CD4-positive, alpha-beta T cell treated with Interleukin-17A for 1 hour (primary cell): ENCODE results near the gene CADPS2.

Experiments used
- DNase-seq: peaks from one replicate; pipeline ENCODE4 v3.0.0-alpha.2; 2020

Gene CADPS2

DNA sequence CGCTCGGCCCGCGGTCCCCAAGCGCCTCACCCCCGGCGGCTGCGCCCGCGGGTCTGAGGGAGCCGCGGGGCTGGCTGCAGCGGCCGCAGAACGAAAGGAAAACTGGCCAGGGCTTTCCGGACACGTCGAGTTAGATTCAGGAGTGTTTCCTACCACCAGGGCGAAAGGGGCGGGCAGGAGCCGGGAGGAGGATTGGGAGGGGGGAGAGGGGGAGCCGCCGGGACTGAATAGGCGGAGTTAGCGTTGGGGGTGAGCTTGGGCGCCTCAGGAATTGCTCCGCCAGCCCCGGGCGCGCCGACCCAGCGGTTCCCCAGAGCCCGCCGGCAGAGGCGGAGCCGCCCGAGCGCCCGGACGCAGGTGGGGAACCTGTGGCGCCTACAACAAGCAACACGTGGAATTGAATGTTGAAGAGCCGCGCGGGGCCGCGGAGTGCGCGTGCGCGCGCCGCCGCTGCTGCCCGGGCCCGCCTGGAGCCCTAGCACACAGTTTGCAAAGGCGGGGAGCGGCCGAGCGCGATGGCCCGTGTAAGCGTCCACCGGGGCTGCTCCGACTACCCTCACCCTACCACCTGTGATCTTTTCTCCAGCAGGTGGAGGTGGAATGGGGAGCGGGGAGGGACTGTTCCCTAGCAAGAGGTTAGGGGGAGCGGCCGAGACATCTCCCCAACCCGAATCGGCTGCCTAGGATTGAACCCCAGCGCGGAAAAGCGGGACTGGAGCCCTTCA, at the start of gene CADPS2:
Gene CADPS2 (minus strand): TSS at position 104 of the 725 bp plus-strand sequence. CDS start 123 bp downstream, outside the sequence.
- no peak for DNase-seq

DNA sequence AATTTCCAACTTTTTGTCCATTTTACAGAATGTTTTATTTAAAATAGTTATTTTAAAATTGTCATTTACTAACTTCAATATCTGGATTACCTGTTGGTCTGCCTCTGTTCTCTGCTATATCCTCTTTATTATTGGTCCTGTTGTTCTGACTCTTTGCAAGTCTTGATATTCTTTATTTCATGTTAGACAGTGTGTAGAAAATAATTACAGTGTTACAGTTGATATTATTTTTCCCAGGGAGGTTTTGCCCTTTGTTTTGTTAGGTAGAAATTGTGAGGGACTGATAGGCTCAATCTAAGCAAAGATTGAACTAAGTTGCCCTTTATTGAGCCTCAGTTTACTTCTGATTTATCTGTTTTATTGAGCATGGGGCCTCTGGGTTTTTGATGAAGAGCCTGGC, 49.4 kb upstream of the CADPS2 start:
- no peak for DNase-seq

DNA sequence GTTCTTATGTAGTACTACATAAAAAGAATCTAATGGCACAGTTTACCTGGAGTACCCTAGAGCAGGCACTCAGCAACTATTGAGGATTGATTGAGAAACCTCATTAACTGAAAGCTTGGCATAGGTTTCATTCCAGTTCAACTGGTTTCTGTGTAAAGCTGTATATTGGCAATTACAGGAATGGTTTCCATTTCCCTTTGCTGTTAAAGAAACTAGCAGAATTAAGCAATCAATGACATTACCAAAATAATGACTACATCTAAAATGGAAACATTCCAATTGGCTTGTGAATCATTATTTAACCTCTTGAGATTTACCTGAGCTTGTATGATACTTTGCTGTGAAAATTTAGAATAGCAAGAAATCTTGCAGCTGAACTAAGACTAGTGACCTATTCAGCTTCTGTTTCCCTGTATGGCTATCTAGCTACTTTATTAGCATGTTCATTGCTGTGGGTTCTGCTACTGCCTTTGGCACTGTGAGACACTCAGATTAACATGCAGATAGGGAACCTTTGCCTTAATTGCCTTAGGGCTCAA, 33.5 kb upstream of the CADPS2 start:
- no peak for DNase-seq

DNA sequence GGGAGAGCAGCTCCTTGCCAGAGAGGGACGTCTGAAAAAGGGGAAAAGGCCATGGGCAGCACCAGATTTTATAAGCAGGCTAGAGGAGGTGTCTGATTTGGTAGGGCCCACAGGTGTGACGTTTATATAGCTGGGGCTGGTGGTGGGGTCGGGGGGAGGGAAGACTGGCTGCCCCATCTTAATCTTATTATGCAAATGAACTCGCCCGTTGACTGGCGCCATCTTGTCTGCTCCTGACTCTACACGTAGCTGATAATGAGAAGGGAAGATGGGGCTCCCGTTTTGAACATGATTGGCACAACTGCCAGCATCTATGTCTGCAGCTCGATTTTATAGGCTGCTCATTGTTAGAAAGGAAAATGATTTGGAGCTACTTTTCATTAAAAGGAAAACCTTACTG, 28.6 kb upstream of the CADPS2 start:
- DNase-seq = no peak

DNA sequence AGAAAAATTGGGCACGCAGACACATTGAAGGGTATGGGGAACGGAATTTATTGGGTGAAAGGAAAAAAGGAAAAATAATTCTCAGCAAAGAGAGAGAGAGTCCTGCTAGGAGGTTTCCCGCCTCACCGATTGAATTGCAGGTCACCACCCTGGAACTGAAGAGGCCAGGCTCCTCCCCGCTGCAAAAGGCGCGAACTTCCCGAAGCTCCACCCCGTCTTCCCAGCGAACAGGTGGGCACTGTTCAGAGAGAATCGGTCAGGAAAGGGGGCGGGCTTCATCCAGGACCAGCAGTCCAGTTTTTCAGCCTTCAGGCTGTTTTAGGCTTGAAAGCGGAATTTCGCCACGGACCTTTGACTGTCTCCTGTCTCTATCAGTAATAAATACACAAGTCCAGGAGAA, 27.3 kb upstream of the CADPS2 start:
- no peak for DNase-seq

DNA sequence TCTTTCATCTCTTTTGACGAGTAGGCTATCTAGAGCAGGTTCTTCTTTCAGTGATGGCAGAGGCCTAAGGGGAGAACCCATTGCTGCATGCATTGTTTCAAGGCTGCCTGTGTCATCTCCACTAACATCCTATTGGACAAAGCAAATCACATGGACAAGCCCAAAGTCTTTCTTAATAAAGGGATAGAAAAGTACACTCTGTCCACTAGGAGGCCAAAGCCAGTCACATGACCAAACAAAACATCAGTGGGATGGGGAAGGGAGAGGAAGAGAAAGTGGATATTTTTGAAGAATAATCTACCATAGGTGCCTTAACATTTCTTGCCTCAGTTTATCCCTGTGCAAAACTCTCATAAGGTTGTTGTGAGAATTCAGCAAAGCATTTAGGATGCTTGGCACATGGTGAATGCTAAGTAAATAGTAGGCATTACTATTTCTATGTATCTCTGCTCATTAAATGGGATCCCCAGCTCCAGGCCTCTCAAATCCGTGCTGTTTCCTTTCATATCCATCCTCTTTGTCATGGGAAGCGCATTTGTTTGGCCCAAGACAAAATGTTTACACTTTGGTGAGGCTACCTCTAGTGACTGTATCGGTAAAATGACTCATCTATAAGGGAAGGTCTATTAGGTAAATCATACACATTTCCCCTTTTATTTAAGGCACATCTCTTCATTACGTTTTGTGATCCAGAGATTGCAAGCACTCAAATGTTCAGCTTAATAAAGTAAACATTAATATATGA, 16.7 kb upstream of the CADPS2 start:
- no peak for DNase-seq

DNA sequence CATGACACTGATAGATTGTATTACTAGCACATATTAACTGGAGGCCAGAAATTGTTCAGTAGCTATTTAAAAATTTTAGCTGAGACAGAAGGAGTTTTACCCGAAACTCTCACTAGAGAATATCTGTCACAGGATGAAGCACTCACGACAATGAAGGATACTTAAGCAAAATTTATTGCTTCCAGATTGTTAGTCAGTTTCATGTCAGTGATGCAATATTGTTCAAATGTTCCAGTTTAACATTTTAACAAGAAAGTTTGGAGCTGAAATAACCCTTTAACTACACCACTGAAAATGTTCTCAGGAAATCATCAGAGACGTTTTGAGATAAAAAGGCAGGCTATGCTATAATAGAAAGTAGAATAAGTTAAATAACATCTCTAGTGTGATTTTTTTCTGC, 15.0 kb upstream of the CADPS2 start:
- no peak for DNase-seq

DNA sequence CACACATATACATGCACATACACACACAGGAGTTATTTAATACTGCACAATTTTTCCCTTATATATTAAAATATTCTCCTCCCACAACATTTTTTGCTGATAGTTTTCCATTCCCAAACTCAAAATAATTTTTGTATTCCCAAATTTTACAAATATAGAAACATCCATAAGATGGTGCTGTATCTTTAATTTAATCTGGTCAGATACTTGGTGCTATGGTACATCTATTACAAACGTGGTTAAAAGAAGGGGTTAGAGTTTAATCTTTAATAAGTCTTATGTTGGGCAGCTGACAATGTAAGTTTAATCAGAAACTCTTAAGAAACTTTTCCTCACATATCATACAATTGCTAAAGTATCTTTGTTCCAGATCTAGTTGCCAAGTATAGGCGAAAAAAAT, 10.2 kb upstream of the CADPS2 start:
- DNase-seq = no peak

DNA sequence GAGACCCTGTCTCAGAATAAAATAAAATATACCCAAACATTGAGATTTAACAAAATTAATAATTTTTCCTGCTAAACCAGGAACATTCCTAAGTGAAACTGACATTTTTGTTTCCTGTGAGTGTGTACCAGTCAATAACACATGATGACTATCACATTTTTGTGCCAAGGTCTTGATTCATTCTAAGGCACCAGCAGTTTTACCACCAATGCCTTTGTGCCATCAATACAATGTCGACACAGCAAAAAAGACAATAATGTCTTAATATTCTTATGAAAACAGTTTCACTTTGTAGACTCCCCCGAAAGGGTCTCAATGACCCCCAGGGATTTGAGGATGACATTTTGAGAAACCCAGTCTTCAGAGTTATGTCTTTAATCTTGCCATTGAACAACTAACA, 7.2 kb upstream of the CADPS2 start:
- DNase-seq = no peak

- no peak for DNase-seq
Measured at GRCh38 chr7:122889116-122889515, 2.9 kb upstream of the CADPS2 start.

GRCh38 chr7:122887848-122888247, 1.6 kb upstream of the CADPS2 start:
- DNase-seq = no peak

GRCh38 chr7:122887198-122887597, 938 bp upstream of the CADPS2 start:
- DNase-seq = no peak

DNA sequence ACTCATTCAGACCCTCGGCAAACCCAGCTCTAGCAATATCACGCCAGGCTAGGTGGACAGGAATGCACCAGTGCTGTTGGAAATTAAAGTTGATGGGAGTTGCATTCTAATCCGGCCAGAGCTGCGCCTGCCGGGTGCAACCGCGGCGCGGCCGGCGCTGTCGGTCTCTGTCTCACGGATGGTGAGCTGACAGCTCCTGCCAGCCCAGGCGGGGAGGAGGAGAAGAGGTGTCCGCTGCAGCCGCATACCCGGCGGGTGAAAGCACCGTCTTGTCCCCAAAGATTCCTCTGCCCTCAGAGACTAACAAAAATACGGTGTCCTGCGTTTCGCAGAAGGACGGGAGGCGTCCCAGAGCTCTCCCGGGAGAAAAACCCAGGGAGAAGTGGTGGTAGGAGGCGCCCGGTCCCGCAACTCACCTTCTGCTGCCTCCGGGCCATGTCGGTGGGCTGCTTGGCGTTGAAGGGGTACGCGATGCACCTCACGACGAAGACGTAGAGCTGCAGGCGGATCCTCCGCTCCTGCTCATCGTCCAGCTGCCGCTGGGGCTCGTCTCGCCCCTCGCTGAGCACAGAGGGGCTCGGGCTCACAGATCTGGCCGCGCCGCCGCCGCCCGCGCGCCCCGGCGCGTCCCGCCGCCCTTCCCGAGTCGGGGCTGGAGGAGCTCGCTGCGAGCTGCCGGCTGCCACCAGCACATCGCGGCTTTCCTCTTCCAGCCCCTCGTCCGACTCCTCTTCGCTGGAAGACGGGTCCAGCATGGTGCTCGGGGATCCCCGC, 490 bp downstream of the CADPS2 start:
- DNase-seq = no peak

DNA sequence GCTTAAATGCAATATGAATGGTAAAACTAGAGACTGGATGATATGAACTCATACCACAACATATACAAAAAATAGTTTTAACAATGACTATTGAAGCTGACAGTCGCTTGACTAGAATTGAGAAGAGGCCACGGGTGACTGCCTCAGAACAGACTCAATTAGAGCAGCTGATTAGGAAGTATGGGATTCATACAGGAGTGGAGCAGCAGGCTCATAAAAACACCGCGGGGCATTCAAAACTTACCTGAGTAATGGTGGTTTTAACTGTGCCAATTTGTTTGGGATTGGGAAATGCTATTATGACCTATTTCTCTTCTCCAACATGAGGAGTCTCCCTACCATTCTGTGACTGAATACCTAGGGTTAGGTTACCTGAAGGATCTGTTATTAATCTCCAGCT, 2.1 kb downstream of the CADPS2 start:
- DNase-seq = no peak

DNA sequence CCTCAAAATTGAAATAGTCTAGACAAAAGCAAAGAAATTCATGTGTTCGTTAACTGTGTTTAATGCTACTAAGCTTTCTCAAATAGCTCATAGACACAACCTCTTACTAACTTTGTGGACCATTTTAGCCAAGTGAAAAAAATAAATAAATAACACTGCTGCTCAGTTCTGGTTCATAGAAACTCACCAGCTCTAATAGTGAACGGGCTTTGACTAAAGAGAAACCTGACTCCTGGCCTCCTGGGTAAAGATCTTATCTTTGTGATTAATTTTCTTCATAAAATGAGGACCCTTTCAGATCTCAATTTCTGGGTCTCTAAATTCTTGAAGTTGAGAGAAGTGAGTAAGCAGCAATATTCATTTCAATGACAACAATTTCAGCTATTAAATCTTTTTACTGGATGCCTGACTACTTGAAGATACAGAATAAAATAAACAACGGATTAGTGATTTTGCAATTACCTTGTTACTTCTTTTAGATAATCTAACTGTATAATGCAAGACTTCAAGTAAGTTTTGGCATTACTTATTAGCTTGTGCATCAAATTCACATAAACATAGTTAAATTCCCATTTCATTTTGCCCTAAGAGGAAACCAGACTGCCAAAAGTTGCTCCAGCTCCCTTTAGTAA, 3.1 kb downstream of the CADPS2 start:
- DNase-seq = no peak

- DNase-seq = no peak
Measured at GRCh38 chr7:122881324-122881723, 4.9 kb downstream of the CADPS2 start.

- DNase-seq = no peak
Measured at GRCh38 chr7:122869260-122869659, 17.0 kb downstream of the CADPS2 start.

DNA sequence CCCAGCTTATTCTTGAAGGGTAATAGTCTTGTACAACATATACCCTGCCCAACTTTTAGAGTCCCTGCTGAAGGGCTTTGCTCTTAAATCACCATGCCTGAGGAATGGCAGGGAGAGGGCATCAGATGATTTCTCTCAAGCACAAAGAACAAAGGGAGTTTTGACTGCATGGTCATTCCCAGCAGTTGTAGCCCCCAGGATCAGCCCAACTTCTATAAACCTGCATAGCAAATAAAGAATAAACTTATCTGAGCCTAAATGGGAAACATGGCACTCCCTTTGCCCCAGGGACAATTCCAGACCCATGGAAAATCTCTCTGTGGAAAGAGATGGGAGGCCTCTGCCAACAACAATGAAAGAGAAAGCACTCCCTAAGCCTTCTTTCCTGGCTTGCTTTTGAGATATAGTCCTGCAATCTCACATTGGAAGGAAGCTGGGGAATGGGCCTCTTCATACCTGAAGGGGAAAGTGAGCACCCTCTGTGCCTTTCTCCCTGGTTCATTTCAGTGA, 18.7 kb downstream of the CADPS2 start:
- DNase-seq = no peak

- no peak for DNase-seq
Measured at GRCh38 chr7:122864838-122865237, 21.4 kb downstream of the CADPS2 start.

- no peak for DNase-seq
Measured at GRCh38 chr7:122864016-122864415, 22.2 kb downstream of the CADPS2 start.

- DNase-seq = no peak
Measured at GRCh38 chr7:122858320-122858719, 27.9 kb downstream of the CADPS2 start.

DNA sequence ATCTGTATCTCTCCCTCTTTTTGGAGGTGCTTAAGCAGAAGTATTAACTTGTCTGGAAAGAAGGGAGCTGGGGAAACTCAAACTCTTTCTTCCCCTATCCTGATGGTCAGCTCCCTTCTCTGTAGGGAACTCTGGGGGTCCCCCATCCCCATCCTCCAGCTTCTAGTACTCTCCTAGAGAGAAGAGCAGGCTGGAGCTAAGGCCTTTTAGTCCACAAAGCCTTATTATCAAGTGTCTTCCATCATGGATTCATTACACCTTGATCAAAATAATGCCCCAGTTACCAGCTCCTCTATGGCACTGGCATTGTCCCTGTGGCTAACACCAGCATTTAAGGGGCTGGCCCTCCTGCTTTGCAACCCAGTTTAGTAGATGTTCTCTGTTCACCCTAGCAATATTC, 35.7 kb downstream of the CADPS2 start:
- DNase-seq = no peak

GRCh38 chr7:122849957-122850328, 36.3 kb downstream of the CADPS2 start:
- DNase-seq = no peak
